Neural progenitor cell (in vitro differentiated cells): Measurements from ENCODE around the gene COX18. TPM values are rescaled to one million over a fixed set of nuclear protein-coding genes. Genes with fewer than 3 reads are reported as not detected.
A peak's percentile ranks its signal among the peaks of the same experiment; 100 is the strongest.

Experiments
- DNase-seq: peaks from one replicate; pipeline ENCODE4 v3.0.0-alpha.2; 2016; ENCODE audit warnings: low spot score
- H2AFZ ChIP-seq: fragments of 200-600 bp; sonication (generic); replicated peaks from 2 replicates; pipeline ENCODE4 v1.6.1; 2016; ENCODE audit warnings: antibody characterized with exemption
- H3F3A ChIP-seq: fragments of 200-600 bp; sonication (generic); 2 replicates; pipeline ENCODE4 v1.6.1; 2016; ENCODE audit warnings: antibody characterized with exemption, low read depth
- H3K27ac ChIP-seq: fragments of 200-600 bp; sonication (generic); 2 replicates; pipeline ENCODE4 v1.5.1; 2016; ENCODE audit warnings: mild to moderate bottlenecking
- H3K27me3 ChIP-seq: fragments of 200-600 bp; sonication (generic); 2 replicates; pipeline ENCODE4 v1.6.1; 2016; ENCODE audit warnings: mild to moderate bottlenecking, moderate library complexity
- H3K36me3 ChIP-seq: fragments of 200-600 bp; sonication (generic); 2 replicates; pipeline ENCODE4 v1.5.1; 2016
- H3K4me1 ChIP-seq: fragments of 200-600 bp; sonication (generic); 2 replicates; pipeline ENCODE4 v1.6.1; 2016; ENCODE audit warnings: mixed run types
- H3K4me2 ChIP-seq: fragments of 200-600 bp; sonication (generic); 2 replicates; pipeline ENCODE4 v1.6.1; 2016
- H3K4me3 ChIP-seq: fragments of 200-600 bp; sonication (generic); 2 replicates; pipeline ENCODE4 v1.5.1; 2016
- H3K79me2 ChIP-seq: fragments of 200-600 bp; sonication (generic); 2 replicates; pipeline ENCODE4 v1.6.1; 2016; ENCODE audit warnings: low read depth
- H3K9ac ChIP-seq: fragments of 200-600 bp; sonication (generic); 2 replicates; pipeline ENCODE4 v1.6.1; 2016
- H3K9me3 ChIP-seq: fragments of 200-600 bp; sonication (generic); 2 replicates; pipeline ENCODE4 v1.5.1; 2016; ENCODE audit warnings: low read depth
- H4K20me1 ChIP-seq: fragments of 200-600 bp; sonication (generic); 2 replicates; pipeline ENCODE4 v1.6.1; 2016; ENCODE audit warnings: low read depth
- H3K27ac Mint-ChIP-seq: 3 replicates; pipeline ENCODE4 v1.8.0; 2021; ENCODE audit warnings: mixed read lengths
- H3K27me3 Mint-ChIP-seq: 2 replicates; pipeline ENCODE4 v1.8.0; 2022; ENCODE audit warnings: low read depth, mild to moderate bottlenecking, inconsistent platforms, moderate library complexity, mixed read lengths; ENCODE audit not compliant: insufficient read depth
- H3K36me3 Mint-ChIP-seq: 3 replicates; pipeline ENCODE4 v1.8.0; 2021; ENCODE audit warnings: mixed read lengths
- H3K4me1 Mint-ChIP-seq: 3 replicates; pipeline ENCODE4 v1.8.0; 2021; ENCODE audit warnings: mixed read lengths
- H3K4me3 Mint-ChIP-seq: 3 replicates; pipeline ENCODE4 v1.8.0; 2021; ENCODE audit warnings: mild to moderate bottlenecking, moderate library complexity, mixed read lengths
- H3K9me3 Mint-ChIP-seq: 3 replicates; pipeline ENCODE4 v1.8.0; 2020; ENCODE audit warnings: mixed read lengths
- CTCF ChIP-seq: fragments of 200-600 bp; sonication (generic); IDR thresholded peaks from 2 replicates; pipeline ENCODE4 v1.5.1; 2017; ENCODE audit warnings: antibody characterized with exemption, mild to moderate bottlenecking
- EZH2 ChIP-seq: fragments of 200-600 bp; sonication (generic); IDR thresholded peaks from 2 replicates; pipeline ENCODE4 v1.6.1; 2017; ENCODE audit warnings: antibody characterized with exemption, mild to moderate bottlenecking, moderate library complexity
- EZH2phosphoT487 ChIP-seq: fragments of 200-600 bp; sonication (generic); IDR thresholded peaks from 2 replicates; pipeline ENCODE4 v1.6.1; 2017; ENCODE audit warnings: antibody characterized with exemption
- total RNA-seq: library from RNA; depleted of rRNA; stranded (reverse); fragments of >200 nt; gene quantifications from 2 replicates; pipeline ENCODE4 v1.2.3, GENCODE V29; 2015; ENCODE audit warnings: low replicate concordance

COX18 gene
- total RNA-seq, 1 donor from 2014 or later, result 20.3 TPM

GRCh38 chr4:73103799-73104503, 34.4 kb upstream of the COX18 start:
- H4K20me1 ChIP-seq, result no peaks in the 10 kb centered on the region
- H3K9me3 Mint-ChIP-seq, result no peaks in the 10 kb centered on the region
- TF ChIP-seq EZH2 (no peak), CTCF (no peak), EZH2phosphoT487 (no peak)
- H3K4me1 Mint-ChIP-seq, result peaks cover 3% of the 10 kb centered on the region
- DNase-seq, result no peak
- H3K36me3 ChIP-seq, result peaks cover 21% of the 10 kb centered on the region
- H3K36me3 Mint-ChIP-seq, result peaks cover 16% of the 10 kb centered on the region
- H3K4me2 ChIP-seq, result no peak overlapping the region
- no peaks in the 10 kb centered on the region for H3K27me3 Mint-ChIP-seq
- no peak overlapping the region for H3K27ac Mint-ChIP-seq
- no peaks in the 10 kb centered on the region for H3K9me3 ChIP-seq
- H3K27ac ChIP-seq, result no peak overlapping the region
- no peak overlapping the region for H2AFZ ChIP-seq
- H3K4me3 Mint-ChIP-seq, result no peak overlapping the region
- no peak overlapping the region for H3K4me3 ChIP-seq
- H3F3A ChIP-seq, result no peaks in the 10 kb centered on the region
- no peaks in the 10 kb centered on the region for H3K79me2 ChIP-seq
- H3K4me1 ChIP-seq, result no peaks in the 10 kb centered on the region
- H3K27me3 ChIP-seq, result no peaks in the 10 kb centered on the region
- no peak overlapping the region for H3K9ac ChIP-seq

- Histone ChIP-seq H2AFZ (no peak overlapping the region), H3K9ac (no peak overlapping the region), H3K79me2 (no peaks in the 10 kb centered on the region), H4K20me1 (no peaks in the 10 kb centered on the region), H3K36me3 (peaks cover 31% of the 10 kb centered on the region), H3K4me2 (no peak overlapping the region), H3K27me3 (no peaks in the 10 kb centered on the region), H3K27ac (no peak overlapping the region), H3K4me1 (no peaks in the 10 kb centered on the region), H3K4me3 (no peak overlapping the region), H3F3A (no peaks in the 10 kb centered on the region), H3K9me3 (no peaks in the 10 kb centered on the region)
- no peak for DNase-seq
- Mint-ChIP-seq H3K4me1 (peaks cover 1% of the 10 kb centered on the region), H3K9me3 (no peaks in the 10 kb centered on the region), H3K36me3 (peaks cover 13% of the 10 kb centered on the region), H3K27ac (peak overlapping the region; percentile 74), H3K27me3 (no peaks in the 10 kb centered on the region), H3K4me3 (no peak overlapping the region)
- TF ChIP-seq EZH2phosphoT487, result no peak
- no peak for TF ChIP-seq CTCF
- TF ChIP-seq EZH2, result no peak
Observed at GRCh38 chr4:73099143-73099542, 29.6 kb upstream of the COX18 start.

- Histone ChIP-seq H3F3A (no peaks in the 10 kb centered on the region), H2AFZ (no peak overlapping the region), H3K36me3 (peaks cover 35% of the 10 kb centered on the region), H4K20me1 (no peaks in the 10 kb centered on the region), H3K27ac (no peak overlapping the region), H3K9me3 (no peaks in the 10 kb centered on the region), H3K9ac (no peak overlapping the region), H3K4me3 (no peak overlapping the region), H3K27me3 (no peaks in the 10 kb centered on the region), H3K4me1 (no peaks in the 10 kb centered on the region), H3K4me2 (no peak overlapping the region), H3K79me2 (no peaks in the 10 kb centered on the region)
- no peaks in the 10 kb centered on the region for H3K9me3 Mint-ChIP-seq
- TF ChIP-seq CTCF (no peak), EZH2phosphoT487 (no peak), EZH2 (no peak)
- no peaks in the 10 kb centered on the region for H3K27me3 Mint-ChIP-seq
- H3K4me3 Mint-ChIP-seq, result no peak overlapping the region
- DNase-seq, result no peak
- H3K36me3 Mint-ChIP-seq, result peaks cover 14% of the 10 kb centered on the region
- no peaks in the 10 kb centered on the region for H3K4me1 Mint-ChIP-seq
- no peak overlapping the region for H3K27ac Mint-ChIP-seq
Observed at GRCh38 chr4:73098713-73099112, 29.2 kb upstream of the COX18 start.
